GM12874 (cell line): Measurements from ENCODE around the gene GJA1.

Experiments
- CTCF ChIP-seq: IDR thresholded peaks from 2 replicates; pipeline ENCODE4 v1.5.1; 2011; ENCODE audit warnings: low read depth, mild to moderate bottlenecking, control low read depth, low read length, moderate library complexity; ENCODE audit not compliant: insufficient read depth

GJA1 gene

GRCh38 chr6:121405306-121405705, 30.1 kb upstream of the GJA1 start:
- no peak for TF ChIP-seq CTCF

- no peak for TF ChIP-seq CTCF
Measured at GRCh38 chr6:121408321-121408720, 27.1 kb upstream of the GJA1 start.

- no peak for TF ChIP-seq CTCF
Measured at GRCh38 chr6:121413879-121414278, 21.6 kb upstream of the GJA1 start.

GRCh38 chr6:121418346-121418745, 17.1 kb upstream of the GJA1 start:
- no peak for TF ChIP-seq CTCF

GRCh38 chr6:121426686-121427085, 8.8 kb upstream of the GJA1 start:
- no peak for TF ChIP-seq CTCF

GRCh38 chr6:121428872-121429756, 6.3 kb upstream of the GJA1 start:
- TF ChIP-seq CTCF = no peak

GRCh38 chr6:121430514-121431460, 4.7 kb upstream of the GJA1 start:
- TF ChIP-seq CTCF = no peak
